Lower leg skin (tissue), 3 donors: ENCODE data around the gene GABRG3.

Experiments
- POLR2A ChIP-seq, 2 donors: fragments of 450-650 bp; IDR thresholded peaks; one replicate each; pipeline ENCODE4 v1.6.1; 2016 to 2017; ENCODE audit warnings: antibody characterized with exemption in 2 of 2, mild to moderate bottlenecking in 1 of 2, moderate library complexity in 1 of 2
- TF ChIP-seq, protein P1 (sequence below), 3 donors: fragments of 450-650 bp; IDR thresholded peaks; one replicate each; pipeline ENCODE4 v1.5.1; 2016; ENCODE audit warnings: antibody characterized with exemption in 3 of 3, mild to moderate bottlenecking in 3 of 3, moderate library complexity in 2 of 3

GRCh38 chr15:27464941-27465612 is 494.1 kb downstream of the GABRG3 start:
- TF ChIP-seq, protein P1, sequence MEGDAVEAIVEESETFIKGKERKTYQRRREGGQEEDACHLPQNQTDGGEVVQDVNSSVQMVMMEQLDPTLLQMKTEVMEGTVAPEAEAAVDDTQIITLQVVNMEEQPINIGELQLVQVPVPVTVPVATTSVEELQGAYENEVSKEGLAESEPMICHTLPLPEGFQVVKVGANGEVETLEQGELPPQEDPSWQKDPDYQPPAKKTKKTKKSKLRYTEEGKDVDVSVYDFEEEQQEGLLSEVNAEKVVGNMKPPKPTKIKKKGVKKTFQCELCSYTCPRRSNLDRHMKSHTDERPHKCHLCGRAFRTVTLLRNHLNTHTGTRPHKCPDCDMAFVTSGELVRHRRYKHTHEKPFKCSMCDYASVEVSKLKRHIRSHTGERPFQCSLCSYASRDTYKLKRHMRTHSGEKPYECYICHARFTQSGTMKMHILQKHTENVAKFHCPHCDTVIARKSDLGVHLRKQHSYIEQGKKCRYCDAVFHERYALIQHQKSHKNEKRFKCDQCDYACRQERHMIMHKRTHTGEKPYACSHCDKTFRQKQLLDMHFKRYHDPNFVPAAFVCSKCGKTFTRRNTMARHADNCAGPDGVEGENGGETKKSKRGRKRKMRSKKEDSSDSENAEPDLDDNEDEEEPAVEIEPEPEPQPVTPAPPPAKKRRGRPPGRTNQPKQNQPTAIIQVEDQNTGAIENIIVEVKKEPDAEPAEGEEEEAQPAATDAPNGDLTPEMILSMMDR (IDR thresholded peaks at IDR 0.05) = no peak
- no peak for TF ChIP-seq POLR2A (IDR thresholded peaks at IDR 0.05)
